Thyroid gland (tissue), 4 donors: ENCODE measurements around the gene SP100.

ENCODE experiments used
- POLR2A ChIP-seq, 2 donors: fragments of 450-650 bp; IDR thresholded peaks; one replicate each; pipeline ENCODE4 v1.6.1; 2017; ENCODE audit warnings: antibody characterized with exemption in 2 of 2, mild to moderate bottlenecking in 2 of 2, moderate library complexity in 1 of 2
- TF ChIP-seq, protein P1 (sequence below), 6 experiments: fragments of 200-600 bp in 3 of 6; fragments of 450-650 bp in 3 of 6; sonication (generic) in 3 of 6; IDR thresholded peaks; one replicate each; pipeline ENCODE4 v1.5.1; 2016 to 2019; ENCODE audit warnings: antibody characterized with exemption in 6 of 6, mild to moderate bottlenecking in 2 of 6, inconsistent platforms in 1 of 6, moderate library complexity in 1 of 6

DNA sequence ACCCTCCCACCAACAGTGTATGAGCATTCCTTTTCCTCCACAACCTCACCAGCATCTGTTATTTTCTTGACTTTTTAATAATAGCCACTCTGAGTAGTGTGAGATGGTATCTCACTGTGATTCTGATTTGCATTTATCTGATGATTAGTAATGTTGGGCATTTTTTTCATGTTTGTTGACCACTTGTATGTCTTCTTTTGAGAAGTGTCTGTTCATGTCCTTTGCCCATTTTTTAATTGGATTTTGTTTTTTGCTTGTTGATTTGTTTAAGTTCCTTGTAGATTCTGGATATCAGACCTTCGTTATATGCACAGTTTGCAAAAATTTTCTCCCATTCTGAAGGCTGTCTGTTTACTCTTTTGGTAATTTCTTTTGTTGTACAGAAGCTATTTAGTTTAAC lies 59.1 kb downstream of the SP100 start:
- TF ChIP-seq, protein P1, sequence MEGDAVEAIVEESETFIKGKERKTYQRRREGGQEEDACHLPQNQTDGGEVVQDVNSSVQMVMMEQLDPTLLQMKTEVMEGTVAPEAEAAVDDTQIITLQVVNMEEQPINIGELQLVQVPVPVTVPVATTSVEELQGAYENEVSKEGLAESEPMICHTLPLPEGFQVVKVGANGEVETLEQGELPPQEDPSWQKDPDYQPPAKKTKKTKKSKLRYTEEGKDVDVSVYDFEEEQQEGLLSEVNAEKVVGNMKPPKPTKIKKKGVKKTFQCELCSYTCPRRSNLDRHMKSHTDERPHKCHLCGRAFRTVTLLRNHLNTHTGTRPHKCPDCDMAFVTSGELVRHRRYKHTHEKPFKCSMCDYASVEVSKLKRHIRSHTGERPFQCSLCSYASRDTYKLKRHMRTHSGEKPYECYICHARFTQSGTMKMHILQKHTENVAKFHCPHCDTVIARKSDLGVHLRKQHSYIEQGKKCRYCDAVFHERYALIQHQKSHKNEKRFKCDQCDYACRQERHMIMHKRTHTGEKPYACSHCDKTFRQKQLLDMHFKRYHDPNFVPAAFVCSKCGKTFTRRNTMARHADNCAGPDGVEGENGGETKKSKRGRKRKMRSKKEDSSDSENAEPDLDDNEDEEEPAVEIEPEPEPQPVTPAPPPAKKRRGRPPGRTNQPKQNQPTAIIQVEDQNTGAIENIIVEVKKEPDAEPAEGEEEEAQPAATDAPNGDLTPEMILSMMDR (IDR thresholded peaks at IDR 0.05): no peak
- TF ChIP-seq POLR2A (IDR thresholded peaks at IDR 0.05): no peak
